A673 (cell line): ENCODE results near the gene RGS3.

Experiments used
- EZH2 ChIP-seq: fragments of 200-600 bp; sonication (generic); IDR thresholded peaks from 2 replicates; pipeline ENCODE4 v1.6.1; 2017; ENCODE audit warnings: borderline replicate concordance, low read depth, mild to moderate bottlenecking, mixed read lengths, antibody characterized with exemption, low read length; ENCODE audit not compliant: poor library complexity, severe bottlenecking
- TF ChIP-seq, protein P1 (sequence below): fragments of 300-800, 200-600 bp; sonication (generic); conservative IDR thresholded peaks from 2 replicates; pipeline ENCODE4 v1.5.1; 2017; ENCODE audit warnings: low read depth, mild to moderate bottlenecking, antibody characterized with exemption, low read length, moderate library complexity, mixed read lengths

DNA sequence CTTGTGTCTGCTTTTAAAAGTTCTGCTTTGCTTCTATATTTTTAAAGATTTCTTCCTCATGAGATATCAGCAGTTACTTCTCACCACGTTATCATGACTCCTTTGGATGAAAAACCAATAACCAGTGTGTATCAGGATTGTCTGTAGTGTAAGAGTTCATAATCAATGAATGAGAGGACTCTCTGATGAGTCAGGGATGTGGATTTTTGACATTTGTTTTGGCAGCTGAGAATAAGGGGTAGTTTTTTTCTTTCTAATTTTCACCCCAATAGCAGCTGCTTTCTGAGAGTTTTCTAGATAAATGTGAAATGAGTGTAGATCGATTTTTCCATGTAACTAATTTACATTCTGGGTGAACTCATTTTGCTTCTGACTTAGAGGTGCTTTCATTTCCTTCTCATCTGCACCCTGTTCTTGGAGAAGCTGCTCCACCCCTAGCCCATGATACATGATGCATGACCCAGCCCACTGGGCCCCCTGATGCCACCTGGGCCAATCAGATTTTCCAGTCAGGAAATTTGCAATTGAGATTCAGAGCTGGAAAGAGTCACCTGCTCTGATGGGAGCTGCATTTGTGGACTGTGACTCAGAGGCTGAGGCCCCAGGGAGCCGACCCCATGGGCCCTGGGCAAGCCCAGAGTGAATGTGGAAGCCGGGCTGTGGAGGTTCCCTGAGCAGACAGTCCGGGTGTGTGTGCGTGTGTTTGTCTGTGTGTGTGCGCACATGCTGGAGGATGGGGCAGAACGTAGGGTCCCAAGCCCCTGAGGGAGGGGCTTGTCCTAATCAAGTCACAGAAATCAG lies 159.3 kb downstream of the RGS3 start:
- TF ChIP-seq, protein P1, sequence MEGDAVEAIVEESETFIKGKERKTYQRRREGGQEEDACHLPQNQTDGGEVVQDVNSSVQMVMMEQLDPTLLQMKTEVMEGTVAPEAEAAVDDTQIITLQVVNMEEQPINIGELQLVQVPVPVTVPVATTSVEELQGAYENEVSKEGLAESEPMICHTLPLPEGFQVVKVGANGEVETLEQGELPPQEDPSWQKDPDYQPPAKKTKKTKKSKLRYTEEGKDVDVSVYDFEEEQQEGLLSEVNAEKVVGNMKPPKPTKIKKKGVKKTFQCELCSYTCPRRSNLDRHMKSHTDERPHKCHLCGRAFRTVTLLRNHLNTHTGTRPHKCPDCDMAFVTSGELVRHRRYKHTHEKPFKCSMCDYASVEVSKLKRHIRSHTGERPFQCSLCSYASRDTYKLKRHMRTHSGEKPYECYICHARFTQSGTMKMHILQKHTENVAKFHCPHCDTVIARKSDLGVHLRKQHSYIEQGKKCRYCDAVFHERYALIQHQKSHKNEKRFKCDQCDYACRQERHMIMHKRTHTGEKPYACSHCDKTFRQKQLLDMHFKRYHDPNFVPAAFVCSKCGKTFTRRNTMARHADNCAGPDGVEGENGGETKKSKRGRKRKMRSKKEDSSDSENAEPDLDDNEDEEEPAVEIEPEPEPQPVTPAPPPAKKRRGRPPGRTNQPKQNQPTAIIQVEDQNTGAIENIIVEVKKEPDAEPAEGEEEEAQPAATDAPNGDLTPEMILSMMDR: no peak
- no peak for TF ChIP-seq EZH2
